Stimulated activated CD4-positive, alpha-beta T cell treated with anti-CD3 and anti-CD28 coated beads, Interleukin-4, amount 100 ng/mL, for 1 hour (primary cell): Measurements from ENCODE around the gene SEPTIN5.
A peak's percentile ranks its signal among the peaks of the same experiment; 100 is the strongest.

Experiments
- DNase-seq: peaks from one replicate; pipeline ENCODE4 v3.0.0-alpha.2; 2020

The SEPTIN5 gene

GRCh38 chr22:19706661-19707151, 7.6 kb upstream of the SEPTIN5 start:
- DNase-seq, result no peak

- no peak for DNase-seq
These were observed 6.7 kb upstream of the SEPTIN5 start for GRCh38 chr22:19707347-19708290.

GRCh38 chr22:19708321-19709011, 5.8 kb upstream of the SEPTIN5 start:
- DNase-seq, result no peak

GRCh38 chr22:19709063-19709769, 5.1 kb upstream of the SEPTIN5 start:
- no peak for DNase-seq

- DNase-seq, result no peak
These were observed 4.1 kb upstream of the SEPTIN5 start for GRCh38 chr22:19710020-19710768.

GRCh38 chr22:19710769-19711106, 3.6 kb upstream of the SEPTIN5 start:
- no peak for DNase-seq

- DNase-seq, result no peak
These were observed 1.1 kb upstream of the SEPTIN5 start for GRCh38 chr22:19713245-19713644.

- no peak for DNase-seq
These were observed 522 bp upstream of the SEPTIN5 start for GRCh38 chr22:19713650-19714311.

GRCh38 chr22:19715188-19715930, 1.1 kb downstream of the SEPTIN5 start:
- DNase-seq, result no peak

GRCh38 chr22:19716041-19716828, 1.9 kb downstream of the SEPTIN5 start:
- DNase-seq, result no peak

- DNase-seq, result no peak
These were observed 2.5 kb downstream of the SEPTIN5 start for GRCh38 chr22:19716829-19717105.

GRCh38 chr22:19717181-19717580, 2.9 kb downstream of the SEPTIN5 start:
- DNase-seq, result no peak

GRCh38 chr22:19717691-19718455, 3.6 kb downstream of the SEPTIN5 start:
- DNase-seq, result peak; percentile 81

GRCh38 chr22:19718456-19719049, 4.2 kb downstream of the SEPTIN5 start:
- no peak for DNase-seq

- peak; percentile 39 for DNase-seq
These were observed 4.8 kb downstream of the SEPTIN5 start for GRCh38 chr22:19719050-19719482.

GRCh38 chr22:19719488-19720021, 5.3 kb downstream of the SEPTIN5 start:
- DNase-seq, result no peak

- no peak for DNase-seq
These were observed 6.0 kb downstream of the SEPTIN5 start for GRCh38 chr22:19720150-19720827.

GRCh38 chr22:19720999-19721329, 6.7 kb downstream of the SEPTIN5 start:
- no peak for DNase-seq
